Upper lobe of left lung (tissue), 4 donors: ENCODE data around the gene QPCT.

Experiments used
- POLR2A ChIP-seq, 4 donors: fragments of 450-650 bp; IDR thresholded peaks; one replicate each; pipeline ENCODE4 v1.5.1; 2016 to 2017; ENCODE audit warnings: antibody characterized with exemption in 4 of 4, mild to moderate bottlenecking in 2 of 4
- POLR2AphosphoS5 ChIP-seq, 2 donors: sonication (generic); formaldehyde crosslinking; IDR thresholded peaks; one replicate each; pipeline ENCODE4 v1.5.1; 2017; ENCODE audit warnings: antibody characterized with exemption in 2 of 2
- TF ChIP-seq, protein P1 (sequence below), 6 experiments: fragments of 450-650 bp in 4 of 6; fragments of 200-600 bp in 2 of 6; sonication (generic) in 2 of 6; IDR thresholded peaks; one replicate each; pipeline ENCODE4 v1.5.1; 2016 to 2019; ENCODE audit warnings: antibody characterized with exemption in 6 of 6

DNA sequence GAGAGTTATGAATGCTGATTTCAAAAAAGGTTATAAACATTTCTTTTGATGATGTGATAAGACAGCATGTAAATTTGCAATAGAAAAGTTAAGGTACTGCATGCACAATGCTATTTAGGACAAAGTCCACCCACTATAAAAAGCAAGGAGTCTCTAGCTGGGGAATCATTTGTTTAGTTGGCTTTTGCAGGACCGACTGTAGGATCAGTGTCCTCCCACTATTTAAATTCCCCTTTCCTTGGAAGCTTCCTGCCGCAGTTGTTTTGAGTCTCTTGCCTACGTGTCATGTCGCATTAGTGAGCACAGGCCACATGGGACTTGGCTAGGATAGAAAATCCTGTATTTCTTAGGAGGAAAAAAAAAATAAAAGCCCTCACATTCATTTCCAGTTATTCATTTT is 13.1 kb downstream of the QPCT start:
- TF ChIP-seq POLR2A (IDR thresholded peaks at IDR 0.05) (no peak), POLR2AphosphoS5 (IDR thresholded peaks at IDR 0.05) (no peak)
- TF ChIP-seq, protein P1, sequence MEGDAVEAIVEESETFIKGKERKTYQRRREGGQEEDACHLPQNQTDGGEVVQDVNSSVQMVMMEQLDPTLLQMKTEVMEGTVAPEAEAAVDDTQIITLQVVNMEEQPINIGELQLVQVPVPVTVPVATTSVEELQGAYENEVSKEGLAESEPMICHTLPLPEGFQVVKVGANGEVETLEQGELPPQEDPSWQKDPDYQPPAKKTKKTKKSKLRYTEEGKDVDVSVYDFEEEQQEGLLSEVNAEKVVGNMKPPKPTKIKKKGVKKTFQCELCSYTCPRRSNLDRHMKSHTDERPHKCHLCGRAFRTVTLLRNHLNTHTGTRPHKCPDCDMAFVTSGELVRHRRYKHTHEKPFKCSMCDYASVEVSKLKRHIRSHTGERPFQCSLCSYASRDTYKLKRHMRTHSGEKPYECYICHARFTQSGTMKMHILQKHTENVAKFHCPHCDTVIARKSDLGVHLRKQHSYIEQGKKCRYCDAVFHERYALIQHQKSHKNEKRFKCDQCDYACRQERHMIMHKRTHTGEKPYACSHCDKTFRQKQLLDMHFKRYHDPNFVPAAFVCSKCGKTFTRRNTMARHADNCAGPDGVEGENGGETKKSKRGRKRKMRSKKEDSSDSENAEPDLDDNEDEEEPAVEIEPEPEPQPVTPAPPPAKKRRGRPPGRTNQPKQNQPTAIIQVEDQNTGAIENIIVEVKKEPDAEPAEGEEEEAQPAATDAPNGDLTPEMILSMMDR (IDR thresholded peaks at IDR 0.05), result no peak
